Measurements from ENCODE around the gene CD300LF.

Gene CD300LF

GRCh38 chr17:74682471-74683190, 30.1 kb downstream of the CD300LF start:
- no peak for DNase-seq

DNA sequence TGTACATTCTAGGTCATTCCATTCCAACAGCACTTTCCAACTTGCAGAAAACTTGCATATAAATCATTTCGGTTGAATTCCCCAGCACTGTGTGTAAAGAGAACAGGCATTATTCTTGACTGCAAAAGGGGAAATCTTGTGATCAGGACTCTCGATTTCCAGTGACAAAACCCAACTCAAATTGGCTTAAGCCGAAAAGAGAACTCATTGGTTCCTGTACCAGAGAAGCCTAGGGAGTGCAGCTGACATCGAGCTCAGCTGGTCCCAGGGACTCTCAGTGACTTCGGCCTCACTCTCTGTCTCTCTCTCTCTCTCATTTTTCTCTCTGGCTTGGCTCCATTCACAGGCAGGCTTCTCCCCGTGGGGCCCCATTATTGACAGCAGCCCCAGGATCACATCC, 30.7 kb downstream of the CD300LF start:
- DNase-seq: no peak

GRCh38 chr17:74680941-74681340, 31.8 kb downstream of the CD300LF start:
- DNase-seq: no peak

GRCh38 chr17:74680213-74680612, 32.5 kb downstream of the CD300LF start:
- no peak for DNase-seq

- no peak for DNase-seq
Observed at GRCh38 chr17:74679374-74679773, 33.3 kb downstream of the CD300LF start.

GRCh38 chr17:74678541-74678940, 34.2 kb downstream of the CD300LF start:
- DNase-seq: no peak

DNA sequence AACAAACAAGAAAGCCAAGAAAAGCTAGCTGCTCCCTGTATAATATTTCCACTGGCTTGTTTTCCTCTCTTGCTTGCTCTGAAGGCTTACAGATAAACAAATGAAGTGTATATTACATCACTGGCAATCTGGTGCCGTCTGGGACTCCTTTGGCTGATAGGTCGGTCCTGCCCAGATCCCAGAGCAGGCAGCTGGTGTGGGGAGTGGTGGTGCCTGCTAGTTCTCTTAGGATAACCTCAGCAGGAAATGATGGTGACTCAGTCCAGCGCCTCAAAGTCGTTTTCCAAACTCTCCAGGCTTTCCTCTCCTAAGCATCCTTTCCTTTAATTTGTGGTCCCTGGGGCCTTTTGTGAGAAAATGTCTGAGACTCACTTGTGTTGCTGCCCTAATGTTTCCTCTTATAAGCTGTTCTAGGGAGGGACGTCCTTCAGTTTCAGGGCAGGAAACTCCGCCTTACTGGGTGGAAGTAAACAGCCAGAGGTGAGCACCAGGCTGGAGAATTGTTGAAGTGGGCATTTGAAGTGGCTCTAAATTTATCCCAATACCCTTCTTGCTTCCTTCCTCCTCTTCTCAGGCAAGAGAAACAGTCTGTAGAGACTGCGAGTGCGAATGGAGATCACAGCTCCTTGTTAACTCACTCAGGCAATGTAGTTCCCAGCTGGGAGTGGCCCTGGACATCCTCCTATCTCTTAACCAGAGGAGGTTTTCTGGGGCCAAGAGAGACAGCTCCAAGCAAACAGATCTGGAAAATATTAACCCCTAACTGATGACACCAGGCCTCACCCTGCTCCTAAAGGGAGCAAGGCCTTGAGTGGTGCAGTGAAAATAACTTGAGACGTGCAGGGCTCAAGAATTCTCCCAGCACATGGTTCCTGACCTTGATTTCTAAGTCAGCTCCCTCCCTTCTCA, 34.9 kb downstream of the CD300LF start:
- DNase-seq: no peak

GRCh38 chr17:74671031-74671771, 41.5 kb downstream of the CD300LF start:
- peak; percentile 76 for DNase-seq

- no peak for DNase-seq
Observed at GRCh38 chr17:74670329-74670728, 42.4 kb downstream of the CD300LF start.

- DNase-seq: no peak
Observed at GRCh38 chr17:74663561-74663960, 49.2 kb downstream of the CD300LF start.

- DNase-seq: no peak
Observed at GRCh38 chr17:74659889-74660288, 52.8 kb downstream of the CD300LF start.

- no peak for DNase-seq
Observed at GRCh38 chr17:74658620-74659019, 54.1 kb downstream of the CD300LF start.

DNA sequence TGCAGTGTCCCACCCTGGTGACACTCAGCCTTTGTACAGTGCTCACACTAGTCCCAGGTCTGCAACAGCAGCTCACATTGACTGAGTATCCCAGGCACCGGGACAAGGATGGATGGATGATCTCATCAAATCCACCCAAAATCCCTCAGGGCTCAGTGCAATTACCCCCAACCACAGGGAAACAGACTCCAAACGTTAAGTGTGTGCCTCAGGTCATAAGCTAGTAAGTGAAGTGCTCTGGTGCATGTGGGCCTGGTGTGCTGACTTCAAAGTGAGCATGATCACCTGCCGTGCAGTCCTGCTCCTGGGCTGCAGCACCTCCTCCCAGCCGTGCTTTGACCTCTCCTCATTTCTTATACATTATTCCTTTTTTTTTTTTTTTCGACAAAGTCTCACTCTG, 58.0 kb downstream of the CD300LF start:
- no peak for DNase-seq

DNA sequence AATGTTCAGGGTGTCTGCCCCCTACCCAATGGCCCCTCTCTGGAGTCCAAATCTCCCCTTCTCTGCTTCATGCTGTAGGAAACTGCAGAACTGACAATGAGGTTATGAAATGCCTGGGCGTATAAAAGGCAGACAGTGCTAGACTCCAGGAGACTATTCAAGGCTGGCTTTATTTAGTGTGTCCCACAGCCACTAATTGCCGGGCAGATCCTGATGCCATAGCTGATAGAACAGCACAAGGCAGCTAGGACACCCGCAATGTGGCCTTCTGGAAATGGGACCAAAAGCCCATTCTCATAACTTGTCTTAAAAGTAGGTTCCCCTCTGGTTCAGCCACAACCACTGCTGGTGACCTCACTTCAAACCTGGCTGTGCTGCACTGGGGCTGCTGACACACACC, 60.7 kb downstream of the CD300LF start:
- DNase-seq: no peak

- DNase-seq: no peak
Observed at GRCh38 chr17:74649909-74650308, 62.8 kb downstream of the CD300LF start.

DNA sequence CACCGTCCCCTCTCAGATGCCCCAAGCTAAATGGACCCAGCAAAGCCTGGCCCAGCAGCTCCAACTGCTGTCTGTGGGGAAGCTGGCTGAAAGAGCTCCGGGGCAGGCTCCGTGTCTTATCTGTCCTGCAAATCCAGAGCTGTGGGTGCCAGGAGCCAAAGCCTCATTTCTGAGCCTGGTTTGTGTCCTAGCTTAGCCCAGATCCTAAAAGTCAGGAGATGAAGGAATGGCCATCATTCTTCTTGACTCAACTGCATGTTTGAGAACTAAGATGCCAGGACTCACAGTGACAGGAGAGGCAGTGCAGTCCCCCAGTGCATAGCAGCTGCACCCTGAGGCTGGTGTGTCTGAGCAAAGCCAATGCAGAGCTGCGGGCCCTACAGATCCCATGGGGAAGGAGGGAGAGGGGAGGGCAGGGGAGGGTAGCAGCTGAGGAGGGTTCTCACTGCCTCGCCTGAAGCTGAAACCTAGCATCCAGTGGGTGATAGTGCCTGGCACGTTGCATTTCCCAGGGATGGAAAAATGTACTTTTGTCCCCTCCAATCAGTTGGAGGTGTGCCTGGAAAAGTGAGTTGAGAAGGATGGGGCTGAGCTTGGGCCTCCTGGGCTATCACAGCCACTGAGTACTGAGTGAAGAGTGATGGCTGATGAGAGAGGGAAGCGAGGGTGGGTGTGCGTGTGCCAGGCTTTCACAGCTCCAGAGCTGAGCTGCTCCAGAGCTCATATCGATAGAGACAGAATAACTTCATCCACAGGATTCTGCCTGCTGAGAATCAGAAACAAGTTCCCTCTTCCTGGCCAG, 64.7 kb downstream of the CD300LF start:
- no peak for DNase-seq

GRCh38 chr17:74646231-74646630, 66.5 kb downstream of the CD300LF start:
- DNase-seq: no peak

DNA sequence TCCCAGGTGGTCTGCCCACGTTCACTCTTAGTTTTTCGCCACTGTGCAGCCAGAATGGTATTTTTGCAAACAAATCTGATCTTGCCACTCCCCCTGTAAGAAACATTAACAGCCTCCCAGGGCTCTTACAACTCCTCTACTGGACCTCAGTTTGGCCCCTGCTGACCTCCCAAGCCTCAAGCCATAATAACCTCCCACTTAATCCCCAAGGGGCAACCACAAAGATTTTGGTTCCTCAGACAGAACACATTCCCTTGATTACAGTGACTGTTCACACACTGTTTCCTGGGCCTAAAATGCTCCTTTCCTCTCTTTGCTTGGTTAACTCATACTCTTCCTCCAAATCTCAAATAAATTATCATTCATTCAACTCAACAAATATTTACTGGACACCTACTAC, 67.7 kb downstream of the CD300LF start:
- DNase-seq: no peak

- DNase-seq: no peak
Observed at GRCh38 chr17:74644419-74644818, 68.3 kb downstream of the CD300LF start.
